GM20431 (cell line): ENCODE data around the gene NF2.

ENCODE experiments used
- in situ Hi-C: fragments of 300-500 bp; cut with MseI, MboI; formaldehyde crosslinking; loops from one replicate; pipeline ENCODE4 v1.15.0; 2020; ENCODE audit warnings: low sequenced_read_pairs; ENCODE audit not compliant: unreplicated experiment

The NF2 gene

DNA sequence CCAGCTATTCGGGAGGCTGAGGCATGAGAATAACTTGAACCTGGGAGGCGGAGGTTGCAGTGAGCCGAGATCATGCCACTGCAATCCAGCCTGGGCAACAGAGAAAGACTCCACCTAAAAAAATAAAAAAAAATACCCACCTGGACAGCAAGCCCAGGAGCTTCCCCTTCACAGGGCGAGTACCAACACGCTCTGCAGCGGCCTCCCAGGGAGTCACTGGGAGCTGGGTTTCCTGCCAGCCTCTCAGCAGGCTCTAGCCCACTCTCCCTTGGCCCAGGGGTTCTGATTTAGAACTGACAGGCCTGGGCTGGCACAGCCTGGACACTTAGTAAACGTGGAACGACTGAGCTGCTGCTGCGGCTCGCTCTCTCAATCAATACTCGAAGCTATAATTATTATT is 114.4 kb downstream of the NF2 start:
- in situ Hi-C loops, result no loop called here

- in situ Hi-C loops, result no loop called here
These were observed 115.8 kb downstream of the NF2 start for GRCh38 chr22:29718949-29719898.

GRCh38 chr22:29719899-29720645 is 116.6 kb downstream of the NF2 start, which contains the start of gene CABP7:
Gene CABP7 (plus strand): TSS chr22:29720003. CDS start chr22:29720425, 422 bp downstream.
- in situ Hi-C loops, result no loop called here

GRCh38 chr22:29720811-29721323 is 117.4 kb downstream of the NF2 start:
- in situ Hi-C loops, result no loop called here

DNA sequence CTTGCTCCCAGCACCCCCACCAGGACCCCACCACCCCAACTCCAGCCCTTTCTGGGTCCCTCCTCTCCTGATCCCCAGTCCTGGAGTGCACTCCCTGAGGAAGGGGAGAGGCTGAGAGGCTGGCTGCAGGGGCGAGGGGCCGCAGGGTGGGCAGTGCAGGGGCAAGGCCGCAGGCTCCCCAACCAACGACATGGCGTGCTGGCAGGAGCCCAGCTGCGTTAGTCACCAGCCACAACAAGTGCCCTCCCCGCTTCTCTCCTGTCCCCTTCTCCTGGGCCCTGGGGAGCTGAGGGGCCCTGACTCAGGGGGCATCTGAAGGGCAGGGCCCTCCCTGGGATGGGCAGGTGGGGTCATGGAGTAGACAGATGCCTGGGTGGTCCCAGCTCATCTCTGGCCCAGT is 118.7 kb downstream of the NF2 start:
- in situ Hi-C loops, result no loop called here

GRCh38 chr22:29722587-29722986 is 119.2 kb downstream of the NF2 start:
- in situ Hi-C loops, result no loop called here

GRCh38 chr22:29723766-29724165 is 120.3 kb downstream of the NF2 start:
- in situ Hi-C loops, result no loop called here

DNA sequence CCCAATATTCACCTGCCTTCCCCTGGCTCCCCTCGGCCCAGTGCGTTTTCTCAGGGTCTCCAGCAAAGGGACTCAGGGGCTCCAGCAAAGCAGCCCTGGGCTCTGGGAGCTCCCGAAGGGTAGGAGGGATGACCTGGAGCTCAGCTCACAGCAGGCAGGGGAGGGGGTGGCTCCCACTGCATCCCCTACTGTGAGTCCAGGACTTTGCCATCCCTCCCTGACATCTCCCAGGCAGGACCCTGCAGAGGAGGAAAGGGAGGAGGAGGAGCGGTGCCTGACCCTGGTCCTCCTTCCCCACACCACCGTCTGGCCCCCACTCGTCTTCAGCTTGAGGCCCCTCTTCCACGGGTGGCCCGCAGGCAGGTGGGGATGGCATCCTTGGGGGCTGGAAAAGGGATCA is 121.4 kb downstream of the NF2 start:
- in situ Hi-C loops, result no loop called here

- in situ Hi-C loops, result no loop called here
These were observed 122.7 kb downstream of the NF2 start for GRCh38 chr22:29726106-29726505.

GRCh38 chr22:29726512-29727130 is 123.2 kb downstream of the NF2 start:
- in situ Hi-C loops, result no loop called here

- in situ Hi-C loops, result no loop called here
These were observed 123.7 kb downstream of the NF2 start for GRCh38 chr22:29727131-29727523.

- in situ Hi-C loops, result no loop called here
These were observed 125.7 kb downstream of the NF2 start for GRCh38 chr22:29729161-29729560.

- in situ Hi-C loops, result no loop called here
These were observed 127.8 kb downstream of the NF2 start for GRCh38 chr22:29731058-29731850.

DNA sequence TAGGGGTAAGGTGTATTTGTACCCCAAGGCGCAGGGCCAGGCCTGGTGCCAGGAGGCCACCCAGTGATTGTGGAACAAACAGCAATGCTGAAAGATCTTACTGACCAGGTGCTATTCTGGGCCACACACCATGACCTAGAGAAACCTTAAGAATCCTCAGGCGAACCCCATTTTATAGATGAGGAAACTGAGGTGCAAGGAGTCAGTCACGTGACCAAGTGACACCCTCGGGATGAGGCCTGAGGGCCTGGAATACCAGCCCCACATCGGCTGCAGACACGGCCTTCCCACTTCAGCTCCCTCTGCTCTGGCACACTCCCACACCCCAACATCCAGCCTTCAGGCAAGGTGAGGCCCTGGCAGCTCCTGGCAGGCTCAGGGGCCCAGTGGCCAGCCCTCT is 129.4 kb downstream of the NF2 start:
- in situ Hi-C loops, result no loop called here

- in situ Hi-C loops, result no loop called here
These were observed 130.1 kb downstream of the NF2 start for GRCh38 chr22:29733362-29734201.

DNA sequence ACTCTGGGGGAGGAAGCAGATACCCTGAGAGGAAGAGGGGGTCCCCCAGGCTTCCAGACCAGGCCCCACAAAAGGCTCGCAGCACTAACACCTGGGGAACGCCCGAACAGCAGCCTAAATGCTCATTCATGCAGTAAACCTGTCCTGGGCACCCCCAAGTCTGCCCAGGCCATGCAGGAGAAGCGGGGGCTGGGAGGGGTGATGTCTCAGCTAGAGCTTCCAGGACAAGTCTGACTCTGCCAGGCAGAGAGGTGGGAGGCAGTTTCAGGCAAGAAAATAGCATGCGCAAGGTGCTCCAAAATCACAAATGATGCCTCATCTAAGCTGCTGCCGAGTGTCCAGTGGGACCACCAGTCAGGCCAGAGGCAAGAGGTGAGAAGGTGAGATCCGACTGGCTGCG is 131.0 kb downstream of the NF2 start:
- in situ Hi-C loops, result no loop called here

GRCh38 chr22:29734838-29735237 is 131.4 kb downstream of the NF2 start:
- in situ Hi-C loops, result no loop called here

- in situ Hi-C loops, result no loop called here
These were observed 132.0 kb downstream of the NF2 start for GRCh38 chr22:29735416-29735815.
